ENCODE measurements around the gene MTCH1. TPM values are rescaled to one million over a fixed set of nuclear protein-coding genes. Genes with fewer than 3 reads are reported as not detected.
A peak's percentile ranks its signal among the peaks of the same experiment; 100 is the strongest.

Gene MTCH1
- total and polyA plus RNA-seq, 10 of the 15 experiments (the other 5 are each of a cell fraction or from before 2014, with no cell fraction given) = 7.2 to 128 (median 85.2) TPM

- no peak for TF ChIP-seq ATF2 (IDR thresholded peaks at IDR 0.05; ENCODE audit: low read length)
- no peak for TF ChIP-seq HCFC1 (IDR thresholded peaks at IDR 0.05; ENCODE audit: low read length)
Measured at GRCh38 chr6:36979347-36979742, 6.7 kb downstream of the MTCH1 start (continued).

- H3K79me2 ChIP-seq (ENCODE audit: control insufficient read depth, insufficient read depth, low read length) = peaks cover 40% of the 10 kb centered on the region
- no TSS peak for BruUV-seq (replicated peaks)
- H3K27me3 ChIP-seq (replicated peaks in 1 of 2; ENCODE audit: control insufficient read depth in 2 of 2, insufficient read depth in 2 of 2, low read length in 1 of 2) = no peaks in the 10 kb centered on the region
- no peak for DNase-seq (ENCODE audit: low read depth, low spot score)
- H4K20me1 ChIP-seq (ENCODE audit: control insufficient read depth, insufficient read depth) = peaks cover 14% of the 10 kb centered on the region
- peaks cover 2% of the 10 kb centered on the region; the same call in 1 of the 2 replicates for H3K4me1 ChIP-seq (ENCODE audit: control insufficient read depth, insufficient read depth, low read length)
- H3K27ac ChIP-seq (ENCODE audit: control insufficient read depth, insufficient read depth) = no peak overlapping the region
- peaks cover 37 to 40% of the 10 kb centered on the region in 2 experiments for H3K36me3 ChIP-seq (ENCODE audit: control insufficient read depth in 2 of 2, insufficient read depth in 2 of 2, low read length in 1 of 2)
- no peak overlapping the region for H3K9ac ChIP-seq (ENCODE audit: control insufficient read depth, insufficient read depth, low read length)
- in situ Hi-C loops (cut with MboI) = no loop called here
- POLR2A ChIA-PET = no interaction called here
- intact Hi-C loops (cut with micrococcal nuclease; ENCODE audit: unreplicated experiment) = no loop called here
- SMC1A ChIA-PET (ENCODE audit: uncharacterized antibody, unreplicated experiment) = interaction anchor here (1.0 to 7.3 kb wide), 4 partner anchors 28 to 229 kb away, joined by 3 to 60 read pairs (median 6); no protein-coding TSS in a partner anchor
- no peak overlapping the region for H2AFZ ChIP-seq (ENCODE audit: control insufficient read depth, low read depth, low read length)
- H3K4me2 ChIP-seq (ENCODE audit: control insufficient read depth, insufficient read depth) = no peak overlapping the region
- no peaks in the 10 kb centered on the region for H3K9me3 ChIP-seq (replicated peaks; ENCODE audit: control insufficient read depth, insufficient read depth, low read length)
- FAIRE-seq = no peak
- no peak for ATAC-seq
- CTCF ChIA-PET = interaction anchor here (0.8 to 4.9 kb wide), 8 partner anchors 24 to 232 kb away, joined by 3 to 84 read pairs (median 6); partner anchors contain the start of genes FGD2 and PI16
- WGBS (ENCODE audit: insufficient coverage, insufficient replicate concordance, low lambda C conversion rate, missing lambda C conversion rate) = 92% methylated on average over 11 of the region's 11 CpGs
- no peak overlapping the region for H3K4me3 ChIP-seq
- RAD21 ChIA-PET (ENCODE audit: unreplicated experiment) = interaction anchor here (0.9 to 5.5 kb wide), 4 partner anchors 28 to 182 kb away, joined by 4 to 38 read pairs (median 10); no protein-coding TSS in a partner anchor
- TF ChIP-seq NR2F1 (conservative IDR thresholded peaks at IDR 0.05) (no peak), HDAC2 (IDR thresholded peaks at IDR 0.05) (no peak), ZBTB40 (IDR thresholded peaks at IDR 0.05; ENCODE audit: borderline replicate concordance) (peak; percentile 32; the same call in 1 of the 2 replicates), ATF2 (IDR thresholded peaks at IDR 0.05; ENCODE audit: low read length) (no peak), CREM (IDR thresholded peaks at IDR 0.05; ENCODE audit: low read depth) (no peak), MXI1 (IDR thresholded peaks at IDR 0.05; ENCODE audit: low read depth, low read length) (no peak), MYB (IDR thresholded peaks at IDR 0.05; ENCODE audit: borderline replicate concordance, low read depth, low read length) (no peak), ZNF384 (IDR thresholded peaks at IDR 0.05; ENCODE audit: borderline replicate concordance, low read depth, low read length) (peak; percentile 38; the same call in 1 of the 2 replicates), NFYB (IDR thresholded peaks at IDR 0.05; ENCODE audit: insufficient read depth, low read depth, low read length) (no peak), SPI1 (IDR thresholded peaks at IDR 0.05; ENCODE audit: borderline replicate concordance, insufficient read depth, low read depth, low read length) (no peak), JUNB (IDR thresholded peaks at IDR 0.05) (no peak), LARP7 (IDR thresholded peaks at IDR 0.05) (no peak)
Measured at GRCh38 chr6:36978421-36979346, 7.3 kb downstream of the MTCH1 start.
